H9 (cell line): ENCODE measurements around the gene DISC1. TPM values are rescaled to one million over a fixed set of nuclear protein-coding genes. Genes with fewer than 3 reads are reported as not detected.
A peak's percentile ranks its signal among the peaks of the same experiment; 100 is the strongest.
"Not testable (repeated sequence)": the region's sequence is repeated elsewhere in the genome, so short reads cannot be mapped to it uniquely, and the experiment has no call there.

Experiments used
- DNase-seq: peaks from one replicate; pipeline ENCODE4 v3.0.0-alpha.2; 2017
- H2AFZ ChIP-seq: one replicate; pipeline ENCODE4 v1.6.1; 2013; ENCODE audit warnings: mild to moderate bottlenecking, low read length, control low read depth, moderate library complexity
- H2AK5ac ChIP-seq: 2 replicates; pipeline ENCODE4 v1.6.1; 2013; ENCODE audit warnings: low read length, control low read depth, mixed read lengths; ENCODE audit not compliant: insufficient read length
- H2BK120ac ChIP-seq: one replicate; pipeline ENCODE4 v1.6.1; 2013; ENCODE audit warnings: low read depth, mild to moderate bottlenecking, low read length, control low read depth, inconsistent platforms; ENCODE audit not compliant: poor library complexity, severe bottlenecking
- H2BK12ac ChIP-seq: 2 replicates; pipeline ENCODE4 v1.6.1; 2013; ENCODE audit warnings: low read length, control low read depth, mixed read lengths, low read depth; ENCODE audit not compliant: insufficient read length
- H2BK15ac ChIP-seq: 2 replicates; pipeline ENCODE4 v1.6.1; 2013; ENCODE audit warnings: low read depth, low read length, control low read depth
- H2BK20ac ChIP-seq: one replicate; pipeline ENCODE4 v1.6.1; 2013; ENCODE audit warnings: low read depth, mild to moderate bottlenecking, low read length, control low read depth, inconsistent platforms; ENCODE audit not compliant: poor library complexity, severe bottlenecking
- H2BK5ac ChIP-seq: 2 replicates; pipeline ENCODE4 v1.6.1; 2013; ENCODE audit warnings: low read length, control low read depth, mixed read lengths; ENCODE audit not compliant: insufficient read length
- H3K14ac ChIP-seq: 2 replicates; pipeline ENCODE4 v1.6.1; 2013; ENCODE audit warnings: low read length, control low read depth; ENCODE audit not compliant: insufficient read depth
- H3K18ac ChIP-seq: 2 replicates; pipeline ENCODE4 v1.6.1; 2013; ENCODE audit warnings: low read depth, mild to moderate bottlenecking, mixed read lengths, low read length, control low read depth; ENCODE audit not compliant: insufficient read length
- H3K23ac ChIP-seq: 2 replicates; pipeline ENCODE4 v1.6.1; 2013; ENCODE audit warnings: low read length, control low read depth, mixed read lengths, low read depth; ENCODE audit not compliant: insufficient read length
- H3K23me2 ChIP-seq: 2 replicates; pipeline ENCODE4 v1.6.1; 2013; ENCODE audit warnings: low read depth, mild to moderate bottlenecking, mixed read lengths, low read length, control low read depth; ENCODE audit not compliant: insufficient read length, poor library complexity, severe bottlenecking
- H3K27ac ChIP-seq: 2 replicates; pipeline ENCODE4 v1.5.1; 2013; ENCODE audit warnings: low read length, control low read depth, mixed read lengths, low read depth; ENCODE audit not compliant: insufficient read length
- H3K27me3 ChIP-seq: 2 replicates; pipeline ENCODE4 v1.6.1; 2013; ENCODE audit warnings: low read length, control low read depth, inconsistent platforms; ENCODE audit not compliant: insufficient read depth
- H3K4ac ChIP-seq: 2 replicates; pipeline ENCODE4 v1.6.1; 2013; ENCODE audit warnings: low read depth, mild to moderate bottlenecking, control low read depth, inconsistent platforms, low read length, moderate library complexity
- H3K4me1 ChIP-seq: 2 replicates; pipeline ENCODE4 v1.6.1; 2013; ENCODE audit warnings: low read length, control low read depth, inconsistent platforms; ENCODE audit not compliant: insufficient read depth
- H3K4me2 ChIP-seq: 2 replicates; pipeline ENCODE4 v1.6.1; 2013; ENCODE audit warnings: low read length, control low read depth, mixed read lengths; ENCODE audit not compliant: insufficient read length, insufficient read depth
- H3K56ac ChIP-seq: 2 replicates; pipeline ENCODE4 v1.6.1; 2013; ENCODE audit warnings: low read depth, mild to moderate bottlenecking, mixed read lengths, low read length, control low read depth; ENCODE audit not compliant: insufficient read length
- H3K79me1 ChIP-seq: 2 replicates; pipeline ENCODE4 v1.6.1; 2013; ENCODE audit warnings: low read depth, mild to moderate bottlenecking, moderate library complexity, low read length, control low read depth, inconsistent platforms; ENCODE audit not compliant: insufficient read depth, poor library complexity, severe bottlenecking
- H3K79me2 ChIP-seq: 2 replicates; pipeline ENCODE4 v1.6.1; 2013; ENCODE audit warnings: low read length, control low read depth, inconsistent platforms; ENCODE audit not compliant: insufficient read depth
- H3K9ac ChIP-seq: 2 replicates; pipeline ENCODE4 v1.6.1; 2013; ENCODE audit warnings: low read length, control low read depth, mixed read lengths; ENCODE audit not compliant: insufficient read length; ENCODE audit errors: extremely low read depth
- H3K9me3 ChIP-seq: one replicate; pipeline ENCODE4 v1.6.1; 2013; ENCODE audit warnings: low read depth, low read length, inconsistent platforms; ENCODE audit not compliant: control insufficient read depth
- H3T11ph ChIP-seq: one replicate; pipeline ENCODE4 v1.6.1; 2013; ENCODE audit warnings: mild to moderate bottlenecking, low read length, control low read depth, inconsistent platforms
- H4K20me1 ChIP-seq: one replicate; pipeline ENCODE4 v1.6.1; 2013; ENCODE audit not compliant: control insufficient read depth, insufficient read length, insufficient read depth
- H4K5ac ChIP-seq: 2 replicates; pipeline ENCODE4 v1.6.1; 2013; ENCODE audit warnings: low read depth, mild to moderate bottlenecking, mixed read lengths, low read length, control low read depth; ENCODE audit not compliant: insufficient read length
- H4K8ac ChIP-seq: replicated peaks from 2 replicates; pipeline ENCODE4 v1.6.1; 2013; ENCODE audit warnings: low read length, control low read depth, mixed read lengths, low read depth; ENCODE audit not compliant: insufficient read length
- H4K91ac ChIP-seq: 2 replicates; pipeline ENCODE4 v1.6.1; 2013; ENCODE audit warnings: low read depth, mild to moderate bottlenecking, moderate library complexity, mixed read lengths, low read length, control low read depth; ENCODE audit not compliant: insufficient read length
- H3K27ac Mint-ChIP-seq, 3 experiments: 2 replicates in 2 of 3; 3 replicates in 1 of 3; pipeline ENCODE4 v1.8.0; 2020 to 2021; ENCODE audit warnings: mixed read lengths in 3 of 3, mild to moderate bottlenecking in 1 of 3, moderate library complexity in 1 of 3
- H3K27me3 Mint-ChIP-seq: 2 replicates; pipeline ENCODE4 v1.8.0; 2021; ENCODE audit warnings: low read depth, mild to moderate bottlenecking, moderate library complexity, mixed read lengths
- H3K36me3 Mint-ChIP-seq, 3 experiments: 2 replicates in 2 of 3; 3 replicates in 1 of 3; pipeline ENCODE4 v1.8.0; 2020 to 2021; ENCODE audit warnings: low read depth in 3 of 3, mixed read lengths in 3 of 3; ENCODE audit not compliant: insufficient read depth in 1 of 3
- H3K4me1 Mint-ChIP-seq, 2 experiments: 2 replicates each; pipeline ENCODE4 v1.8.0; 2020; ENCODE audit warnings: mixed read lengths in 2 of 2
- H3K4me3 Mint-ChIP-seq, 2 experiments: 2 replicates in 1 of 2; 3 replicates in 1 of 2; pipeline ENCODE4 v1.8.0; 2020 to 2021; ENCODE audit warnings: mild to moderate bottlenecking in 2 of 2, mixed read lengths in 2 of 2, moderate library complexity in 1 of 2
- H3K9me3 Mint-ChIP-seq, 2 experiments: 2 replicates in 1 of 2; 3 replicates in 1 of 2; pipeline ENCODE4 v1.8.0; 2020; ENCODE audit warnings: mild to moderate bottlenecking in 2 of 2, mixed read lengths in 2 of 2, moderate library complexity in 1 of 2
- CTCF ChIP-seq: fragments of 200-600 bp; sonication (generic); conservative IDR thresholded peaks from 3 replicates; pipeline ENCODE4 v1.8.0; 2021; ENCODE audit warnings: antibody characterized with exemption, mild to moderate bottlenecking
- WGBS: extraction: QIAGEN DNeasy Blood & Tissue Kit; methylation state at CpG from one replicate; pipeline ENCODE4 v1.1.7; 2013; ENCODE audit warnings: missing lambda C conversion rate, low lambda C conversion rate, mixed read lengths; ENCODE audit not compliant: insufficient read length; ENCODE audit errors: extremely low coverage; 5-methylcytosine and 5-hydroxymethylcytosine counted together
- total RNA-seq: library from RNA; stranded (reverse); gene quantifications from 2 replicates; pipeline ENCODE4 v1.2.1, GENCODE V29; 2021

DISC1 gene
- total RNA-seq, 1 experiment from 2014 or later, result 2.5 TPM

GRCh38 chr1:231643935-231644237, 17.3 kb downstream of the DISC1 start:
- H4K91ac ChIP-seq, result no peak overlapping the region
- TF ChIP-seq CTCF, result no peak
- no peak overlapping the region for H3K27ac ChIP-seq
- H2BK20ac ChIP-seq, result no peak overlapping the region
- no peaks in the 10 kb centered on the region for H3K79me2 ChIP-seq
- no peak overlapping the region for H2AFZ ChIP-seq
- no peak overlapping the region for H2AK5ac ChIP-seq
- no peak overlapping the region for H3K56ac ChIP-seq
- no peaks in the 10 kb centered on the region for H3K27me3 ChIP-seq
- H2BK120ac ChIP-seq, result no peak overlapping the region
- H3T11ph ChIP-seq, result no peak overlapping the region
- Mint-ChIP-seq H3K27me3 (peaks cover 16% of the 10 kb centered on the region), H3K27ac (0 out of 7 replicates have a peak overlapping the region, but pooled peaks of 1 of the 3 experiments have one; percentile 6), H3K4me3 (no peak overlapping the region), H3K36me3 (no peaks in the 10 kb centered on the region; a peak in 1 of 7 replicates), H3K4me1 (no peaks in the 10 kb centered on the region; a peak in 1 of 4 replicates), H3K9me3 (peaks cover 15 to 18% of the 10 kb centered on the region in 2 experiments)
- no peaks in the 10 kb centered on the region for H4K20me1 ChIP-seq
- no peaks in the 10 kb centered on the region for H3K9me3 ChIP-seq
- H3K14ac ChIP-seq, result no peak overlapping the region
- DNase-seq, result no peak
- H3K18ac ChIP-seq, result no peak overlapping the region
- no peak overlapping the region for H4K5ac ChIP-seq
- no peak overlapping the region for H2BK12ac ChIP-seq
- no peak overlapping the region for H2BK15ac ChIP-seq
- no peak overlapping the region for H3K9ac ChIP-seq
- H3K4me1 ChIP-seq, result no peaks in the 10 kb centered on the region
- no peak overlapping the region for H2BK5ac ChIP-seq
- no peaks in the 10 kb centered on the region for H3K23me2 ChIP-seq
- no peaks in the 10 kb centered on the region for H3K79me1 ChIP-seq
- H3K23ac ChIP-seq, result no peak overlapping the region
- no peak overlapping the region for H4K8ac ChIP-seq
- no peak overlapping the region for H3K4ac ChIP-seq
- H3K4me2 ChIP-seq, result no peak overlapping the region

DNA sequence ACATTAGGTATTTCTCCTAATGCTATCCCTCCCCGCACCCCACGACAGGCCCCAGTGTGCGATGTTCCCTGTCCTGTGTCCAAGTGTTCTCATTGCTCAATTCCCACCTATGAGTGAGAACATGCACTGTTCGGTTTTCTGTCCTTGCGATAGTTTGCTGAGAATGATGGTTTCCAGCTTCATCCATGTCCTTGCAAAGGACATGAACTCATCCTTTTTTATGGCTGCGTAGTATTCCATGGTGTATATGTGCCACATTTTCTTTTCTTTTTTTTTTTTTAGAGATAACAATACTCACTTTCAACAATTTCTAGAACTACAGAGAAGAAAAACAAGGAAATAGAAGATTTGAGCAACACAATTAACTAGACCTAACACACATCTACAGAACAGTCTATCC, 19.0 kb downstream of the DISC1 start:
- H3K23ac ChIP-seq, H3K4me1 ChIP-seq, H3K9me3 ChIP-seq, H3K23me2 ChIP-seq, H2BK5ac ChIP-seq, H3K18ac ChIP-seq, H4K91ac ChIP-seq, H3K36me3 Mint-ChIP-seq, H2AK5ac ChIP-seq, H3K14ac ChIP-seq, H3K79me1 ChIP-seq, H3K56ac ChIP-seq, H2BK15ac ChIP-seq, H4K5ac ChIP-seq, DNase-seq, H2AFZ ChIP-seq, H3K9ac ChIP-seq, H3K4ac ChIP-seq, H4K8ac ChIP-seq, H3K27ac Mint-ChIP-seq, H3K79me2 ChIP-seq, H3K27me3 ChIP-seq, H4K20me1 ChIP-seq, H3K4me1 Mint-ChIP-seq, H2BK120ac ChIP-seq, H3T11ph ChIP-seq, H2BK20ac ChIP-seq, H2BK12ac ChIP-seq, H3K27ac ChIP-seq, H3K4me3 Mint-ChIP-seq, H3K4me2 ChIP-seq: not testable (repeated sequence)
- peaks cover 25% of the 10 kb centered on the region for H3K27me3 Mint-ChIP-seq
- WGBS, result no CpG with 5 or more reads among the region's 6 CpGs
- peaks cover 18 to 20% of the 10 kb centered on the region in 2 experiments for H3K9me3 Mint-ChIP-seq
